GM12864 (cell line): ENCODE data around the gene RBM22.

Source experiments
- DNase-seq: peaks from one replicate; pipeline ENCODE4 v3.0.0-alpha.2; 2011; ENCODE audit warnings: low read depth
- H3K4me3 ChIP-seq: 2 replicates; pipeline ENCODE4 v1.5.1; 2011; ENCODE audit warnings: mild to moderate bottlenecking, low read depth, low read length, control low read depth
- TF ChIP-seq, protein P1 (sequence below): IDR thresholded peaks from 2 replicates; pipeline ENCODE4 v1.5.1; 2011; ENCODE audit warnings: low read depth, mild to moderate bottlenecking, moderate library complexity, low read length, control low read depth, inconsistent platforms; ENCODE audit errors: missing control alignments

RBM22 gene

DNA sequence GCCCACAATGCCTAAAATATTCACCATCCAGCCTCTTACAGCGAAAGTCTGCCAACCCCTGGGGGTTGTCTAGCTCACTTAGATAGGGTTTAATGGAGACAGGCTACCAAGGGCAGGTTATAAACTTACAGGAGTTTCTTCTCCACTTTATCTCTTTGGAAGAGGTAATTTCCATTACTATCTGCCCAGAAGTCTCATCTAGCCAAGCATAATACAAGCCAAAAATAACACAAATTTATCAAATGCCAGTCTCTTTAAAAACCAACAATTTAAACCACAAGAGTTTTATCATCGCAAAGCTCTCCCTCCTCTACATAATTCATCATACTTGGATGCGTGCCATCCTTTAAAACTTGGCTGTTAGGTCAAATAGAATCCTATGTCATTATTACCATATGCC, 6.2 kb downstream of the RBM22 start:
- TF ChIP-seq, protein P1, sequence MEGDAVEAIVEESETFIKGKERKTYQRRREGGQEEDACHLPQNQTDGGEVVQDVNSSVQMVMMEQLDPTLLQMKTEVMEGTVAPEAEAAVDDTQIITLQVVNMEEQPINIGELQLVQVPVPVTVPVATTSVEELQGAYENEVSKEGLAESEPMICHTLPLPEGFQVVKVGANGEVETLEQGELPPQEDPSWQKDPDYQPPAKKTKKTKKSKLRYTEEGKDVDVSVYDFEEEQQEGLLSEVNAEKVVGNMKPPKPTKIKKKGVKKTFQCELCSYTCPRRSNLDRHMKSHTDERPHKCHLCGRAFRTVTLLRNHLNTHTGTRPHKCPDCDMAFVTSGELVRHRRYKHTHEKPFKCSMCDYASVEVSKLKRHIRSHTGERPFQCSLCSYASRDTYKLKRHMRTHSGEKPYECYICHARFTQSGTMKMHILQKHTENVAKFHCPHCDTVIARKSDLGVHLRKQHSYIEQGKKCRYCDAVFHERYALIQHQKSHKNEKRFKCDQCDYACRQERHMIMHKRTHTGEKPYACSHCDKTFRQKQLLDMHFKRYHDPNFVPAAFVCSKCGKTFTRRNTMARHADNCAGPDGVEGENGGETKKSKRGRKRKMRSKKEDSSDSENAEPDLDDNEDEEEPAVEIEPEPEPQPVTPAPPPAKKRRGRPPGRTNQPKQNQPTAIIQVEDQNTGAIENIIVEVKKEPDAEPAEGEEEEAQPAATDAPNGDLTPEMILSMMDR, result no peak
- H3K4me3 ChIP-seq, result no peak overlapping the region
- DNase-seq, result no peak

DNA sequence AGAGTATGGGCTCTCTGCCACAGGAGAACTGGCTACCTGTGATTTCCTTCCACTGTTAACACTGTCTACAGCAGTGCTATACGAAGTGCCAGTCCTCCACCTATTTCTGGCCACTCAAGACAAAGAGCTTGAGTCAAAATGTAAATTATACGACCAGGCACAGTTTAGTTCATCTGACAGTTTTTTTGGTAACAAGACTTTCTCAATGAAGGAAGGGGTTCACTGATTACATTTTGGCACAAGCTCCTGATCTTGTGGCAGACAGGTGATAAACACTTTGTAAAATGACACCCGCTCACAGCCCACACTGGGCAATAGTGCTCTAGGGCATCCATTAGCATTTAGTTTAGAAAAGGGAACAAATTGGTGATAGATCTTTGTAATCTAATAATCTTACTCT, 8.6 kb downstream of the RBM22 start:
- TF ChIP-seq, protein P1, result no peak

DNA sequence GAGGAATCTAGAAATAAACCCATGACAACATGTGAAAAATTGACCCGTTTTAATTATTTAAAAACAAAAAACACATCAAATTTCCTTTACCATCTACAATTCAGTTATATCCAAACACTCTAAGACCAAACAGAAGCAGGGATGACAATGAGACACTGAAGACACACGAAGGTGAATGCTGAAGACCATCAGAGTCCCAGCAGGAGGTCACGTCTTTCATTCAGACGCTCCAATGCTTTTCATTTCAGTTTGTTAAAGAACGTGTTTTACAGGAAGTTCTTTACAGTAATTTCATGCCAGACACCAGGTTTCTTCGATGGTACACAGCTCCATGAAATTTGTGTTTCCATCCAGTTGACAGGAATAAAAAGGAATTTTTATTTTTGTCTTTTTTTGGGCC, 10.1 kb downstream of the RBM22 start:
- DNase-seq, result no peak
- TF ChIP-seq, protein P1, result no peak
- no peak overlapping the region for H3K4me3 ChIP-seq

More for the DNA sequence above, 8.6 kb downstream of the RBM22 start:
- no peak overlapping the region for H3K4me3 ChIP-seq
- no peak for DNase-seq

DNA sequence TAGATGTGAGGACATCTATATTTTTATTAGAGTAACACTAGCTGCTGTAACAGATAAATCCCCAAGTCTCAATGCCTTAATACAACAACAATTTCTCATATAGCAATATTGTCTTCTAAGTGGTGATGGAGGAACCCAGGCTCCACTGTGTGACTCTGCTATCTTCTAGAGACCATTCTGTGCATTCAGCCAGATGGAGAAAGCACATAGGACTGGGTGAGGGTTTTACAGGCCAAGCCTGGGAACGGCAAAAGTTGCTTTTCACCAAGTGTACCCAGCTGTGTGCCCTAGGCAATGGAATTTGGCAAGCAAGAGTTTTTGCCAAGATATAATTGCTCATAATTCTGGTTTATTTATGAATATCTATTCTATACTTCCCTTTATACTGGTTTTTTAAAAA, 11.7 kb downstream of the RBM22 start:
- TF ChIP-seq, protein P1, result no peak

DNA sequence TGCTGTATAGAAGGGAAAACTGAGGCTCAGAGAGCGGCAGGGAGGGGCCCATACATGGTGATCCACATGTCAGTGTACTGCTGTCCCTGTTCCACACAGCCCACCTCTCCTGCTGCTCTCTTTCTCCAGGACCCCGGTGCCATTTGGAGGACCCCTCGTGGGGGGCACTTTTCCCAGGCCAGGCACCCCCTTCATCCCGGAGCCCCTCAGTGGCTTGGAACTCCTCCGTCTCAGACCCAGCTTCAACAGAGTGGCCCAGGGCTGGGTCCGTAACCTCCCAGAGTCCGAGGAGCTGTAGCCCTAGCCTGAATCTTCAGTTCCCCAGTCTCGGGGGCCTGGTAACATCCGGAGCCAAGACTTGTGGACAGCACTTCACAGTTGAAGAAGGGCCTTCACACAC, 24.3 kb downstream of the RBM22 start:
- TF ChIP-seq, protein P1, result no peak
- H3K4me3 ChIP-seq, result no peak overlapping the region
- no peak for DNase-seq

More for the DNA sequence above, 11.7 kb downstream of the RBM22 start:
- H3K4me3 ChIP-seq, result no peak overlapping the region
- DNase-seq, result no peak

DNA sequence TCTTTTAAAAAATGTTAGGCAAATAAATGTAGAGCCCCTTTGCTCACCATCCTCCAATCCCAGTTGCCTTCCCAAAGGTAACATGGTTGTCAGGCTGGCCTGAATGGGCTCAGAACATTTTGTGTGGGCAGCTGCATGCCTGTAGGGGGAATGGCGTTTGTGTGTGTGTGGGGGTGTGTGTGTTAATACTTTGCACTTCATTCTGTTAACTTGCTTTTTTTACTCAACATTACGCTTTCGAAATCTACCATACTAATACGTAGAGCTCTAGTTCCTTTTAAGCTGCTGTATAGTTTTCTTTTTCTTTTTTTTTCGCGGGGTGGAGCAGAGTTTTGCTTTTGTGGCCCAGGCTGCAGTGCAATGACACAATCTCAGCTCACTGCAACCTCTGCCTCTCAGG, 25.8 kb downstream of the RBM22 start:
- no peak for DNase-seq
- TF ChIP-seq, protein P1, result no peak
- H3K4me3 ChIP-seq, result no peak overlapping the region

DNA sequence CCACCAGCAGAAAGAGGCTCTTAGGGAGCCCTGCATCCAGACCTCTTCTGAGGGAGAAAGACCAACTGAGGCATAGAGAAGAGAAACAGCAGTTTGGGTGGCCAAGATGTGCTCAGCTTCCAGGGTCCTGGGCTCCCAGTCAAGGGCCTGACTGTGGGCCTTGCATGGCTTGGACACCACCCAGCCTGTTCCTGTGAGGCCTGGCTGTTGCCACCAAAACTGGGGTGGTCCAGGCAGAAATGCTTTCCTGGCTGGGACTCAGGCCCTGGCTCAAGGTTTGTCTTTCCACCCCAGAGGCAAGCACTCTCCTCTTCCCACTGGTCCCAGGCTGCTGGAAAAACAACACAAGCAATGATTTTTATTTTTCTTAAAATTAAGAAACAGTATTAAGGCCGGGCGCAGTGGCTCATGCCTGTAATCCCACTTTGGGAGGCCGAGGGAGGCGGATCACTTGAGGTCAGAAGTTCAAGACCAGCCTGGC, 26.5 kb downstream of the RBM22 start:
- DNase-seq, result no peak
- TF ChIP-seq, protein P1, result no peak
- H3K4me3 ChIP-seq, result no peak overlapping the region
